GM12865 (cell line): Measurements from ENCODE around the gene ACTN2.

Experiments used
- DNase-seq: peaks from one replicate; pipeline ENCODE4 v3.0.0; 2010; ENCODE audit warnings: low read depth
- H3K4me3 ChIP-seq: 2 replicates; pipeline ENCODE4 v1.5.1; 2011; ENCODE audit warnings: mild to moderate bottlenecking, low read depth, low read length, control low read depth
- TF ChIP-seq, protein P1 (sequence below): IDR thresholded peaks from 2 replicates; pipeline ENCODE4 v1.5.1; 2011; ENCODE audit warnings: low read length, control low read depth, low read depth, inconsistent platforms; ENCODE audit not compliant: insufficient read depth; ENCODE audit errors: missing control alignments

The ACTN2 gene

DNA sequence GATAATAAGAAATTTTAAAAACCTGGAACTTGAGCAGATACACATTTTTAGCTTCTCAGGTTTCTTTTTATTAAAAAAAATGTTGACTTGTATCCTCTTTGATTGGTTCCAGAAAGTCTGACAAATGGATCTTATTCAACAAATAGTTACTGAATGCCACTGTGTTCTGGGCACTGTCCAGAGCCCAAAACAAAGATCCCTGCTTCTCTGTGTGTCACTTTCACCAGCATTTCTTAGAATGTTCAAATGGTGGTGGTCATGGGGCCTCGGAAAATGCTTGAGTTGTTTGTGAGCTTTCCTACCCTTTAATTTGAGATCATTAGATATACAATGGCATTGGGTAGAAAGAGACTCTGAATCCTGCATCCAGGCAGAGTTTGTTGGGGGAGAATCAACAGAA, 19.9 kb downstream of the ACTN2 start:
- TF ChIP-seq, protein P1, sequence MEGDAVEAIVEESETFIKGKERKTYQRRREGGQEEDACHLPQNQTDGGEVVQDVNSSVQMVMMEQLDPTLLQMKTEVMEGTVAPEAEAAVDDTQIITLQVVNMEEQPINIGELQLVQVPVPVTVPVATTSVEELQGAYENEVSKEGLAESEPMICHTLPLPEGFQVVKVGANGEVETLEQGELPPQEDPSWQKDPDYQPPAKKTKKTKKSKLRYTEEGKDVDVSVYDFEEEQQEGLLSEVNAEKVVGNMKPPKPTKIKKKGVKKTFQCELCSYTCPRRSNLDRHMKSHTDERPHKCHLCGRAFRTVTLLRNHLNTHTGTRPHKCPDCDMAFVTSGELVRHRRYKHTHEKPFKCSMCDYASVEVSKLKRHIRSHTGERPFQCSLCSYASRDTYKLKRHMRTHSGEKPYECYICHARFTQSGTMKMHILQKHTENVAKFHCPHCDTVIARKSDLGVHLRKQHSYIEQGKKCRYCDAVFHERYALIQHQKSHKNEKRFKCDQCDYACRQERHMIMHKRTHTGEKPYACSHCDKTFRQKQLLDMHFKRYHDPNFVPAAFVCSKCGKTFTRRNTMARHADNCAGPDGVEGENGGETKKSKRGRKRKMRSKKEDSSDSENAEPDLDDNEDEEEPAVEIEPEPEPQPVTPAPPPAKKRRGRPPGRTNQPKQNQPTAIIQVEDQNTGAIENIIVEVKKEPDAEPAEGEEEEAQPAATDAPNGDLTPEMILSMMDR, result no peak
- no peak overlapping the region for H3K4me3 ChIP-seq
- DNase-seq, result no peak

DNA sequence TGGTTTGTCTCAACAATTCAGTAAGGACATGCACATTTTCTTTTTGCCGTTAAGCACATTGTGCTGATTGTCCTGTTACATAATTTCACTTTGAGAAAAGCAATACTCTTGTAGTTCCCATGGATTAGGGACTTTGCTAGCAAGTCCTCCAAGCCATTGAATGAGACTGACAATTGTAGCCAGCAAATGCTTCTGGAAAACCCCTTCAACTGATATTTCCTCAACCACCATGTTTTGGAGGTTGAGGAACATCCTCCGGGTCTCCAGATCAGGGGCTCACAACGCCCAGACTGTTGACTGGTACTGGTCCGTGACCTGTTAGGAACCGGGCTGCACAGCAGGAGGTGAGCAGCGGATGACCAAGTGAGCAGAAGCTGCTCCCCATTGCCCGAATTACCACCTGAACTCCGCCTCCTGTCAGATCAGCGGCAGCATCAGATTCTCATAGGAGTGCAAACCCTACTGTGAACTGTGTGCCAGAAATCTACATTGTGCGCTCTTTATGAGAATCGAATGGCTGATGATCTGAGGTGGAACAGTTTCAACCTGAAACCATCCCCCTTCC, 24.1 kb downstream of the ACTN2 start:
- DNase-seq, result no peak
- TF ChIP-seq, protein P1, result no peak
- no peak overlapping the region for H3K4me3 ChIP-seq

DNA sequence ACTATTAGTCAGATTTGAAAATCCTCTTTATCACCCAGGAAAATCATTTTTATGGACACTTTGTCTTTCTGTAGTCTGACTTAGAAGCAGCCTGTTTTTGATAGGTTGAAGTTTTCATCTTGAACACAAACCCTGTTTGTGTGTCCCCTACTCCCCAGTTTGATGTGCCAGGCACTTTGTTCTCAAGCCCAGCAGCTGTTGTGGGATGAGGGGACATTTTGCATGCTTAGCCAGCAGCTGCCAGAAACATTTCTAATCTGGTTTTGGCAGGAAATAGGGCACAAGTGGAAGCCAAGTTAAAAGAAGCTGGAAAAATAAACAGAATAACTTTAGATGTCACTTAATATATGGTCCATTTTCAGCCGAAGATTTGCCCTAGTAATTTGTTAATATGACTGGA, 29.9 kb downstream of the ACTN2 start:
- H3K4me3 ChIP-seq, result no peak overlapping the region
- DNase-seq, result no peak
- TF ChIP-seq, protein P1, result no peak

DNA sequence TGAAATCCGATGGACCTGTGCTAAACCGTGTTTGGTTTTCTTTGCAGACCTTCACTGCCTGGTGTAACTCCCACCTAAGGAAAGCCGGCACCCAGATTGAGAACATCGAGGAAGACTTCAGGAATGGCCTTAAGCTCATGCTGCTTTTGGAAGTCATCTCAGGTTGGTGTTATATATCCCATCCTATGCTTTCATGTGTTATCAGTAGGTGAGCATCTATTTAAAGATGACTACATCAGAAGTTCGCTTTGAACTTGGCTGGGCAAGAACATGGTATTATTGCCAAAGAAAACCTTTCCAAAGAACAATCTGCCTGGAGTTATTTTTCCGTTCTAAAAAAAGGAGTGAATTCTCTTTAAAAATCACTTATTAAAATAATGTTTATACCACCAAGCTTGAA, 31.5 kb downstream of the ACTN2 start:
- no peak overlapping the region for H3K4me3 ChIP-seq
- DNase-seq, result no peak
- TF ChIP-seq, protein P1, result no peak

DNA sequence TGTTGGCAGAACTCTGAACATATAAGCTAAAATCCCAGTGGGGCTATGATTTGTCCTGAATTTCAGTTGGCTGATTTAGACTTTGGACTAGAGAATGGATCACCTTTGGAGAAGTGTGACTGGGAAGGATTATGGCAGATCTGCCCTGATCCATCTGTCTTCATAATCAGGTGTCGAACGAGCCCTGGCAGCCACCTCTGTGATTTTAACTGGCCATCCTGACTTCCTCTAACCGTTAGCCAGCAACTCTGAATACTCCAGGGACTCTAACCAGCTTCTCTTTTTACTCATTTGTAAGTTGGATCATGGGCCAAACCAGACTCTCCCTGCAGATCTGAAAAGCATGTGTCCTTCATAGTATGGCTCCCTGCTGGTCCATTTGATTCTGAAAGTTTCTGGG, 32.0 kb downstream of the ACTN2 start:
- no peak for DNase-seq
- TF ChIP-seq, protein P1, result no peak
- no peak overlapping the region for H3K4me3 ChIP-seq

DNA sequence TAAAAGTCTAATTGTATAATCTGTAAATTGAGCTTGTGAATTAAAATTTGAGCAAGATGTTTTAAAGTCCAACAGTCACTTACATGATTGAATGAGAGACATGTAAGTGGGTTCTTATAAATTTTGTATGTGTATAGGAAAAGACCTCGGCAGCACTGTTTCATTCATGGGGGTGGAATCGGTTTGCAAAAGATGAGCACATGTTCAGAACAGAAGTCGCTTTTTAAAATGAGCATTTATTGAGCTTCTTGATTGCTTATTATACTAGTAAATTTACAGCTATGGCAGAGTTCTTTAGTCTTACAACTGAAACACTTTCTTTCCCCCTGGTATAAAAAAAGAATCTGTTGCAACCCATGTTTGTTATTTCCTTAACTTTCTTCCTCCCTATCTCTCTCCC, 33.9 kb downstream of the ACTN2 start:
- no peak overlapping the region for H3K4me3 ChIP-seq
- DNase-seq, result no peak
- TF ChIP-seq, protein P1, result no peak

DNA sequence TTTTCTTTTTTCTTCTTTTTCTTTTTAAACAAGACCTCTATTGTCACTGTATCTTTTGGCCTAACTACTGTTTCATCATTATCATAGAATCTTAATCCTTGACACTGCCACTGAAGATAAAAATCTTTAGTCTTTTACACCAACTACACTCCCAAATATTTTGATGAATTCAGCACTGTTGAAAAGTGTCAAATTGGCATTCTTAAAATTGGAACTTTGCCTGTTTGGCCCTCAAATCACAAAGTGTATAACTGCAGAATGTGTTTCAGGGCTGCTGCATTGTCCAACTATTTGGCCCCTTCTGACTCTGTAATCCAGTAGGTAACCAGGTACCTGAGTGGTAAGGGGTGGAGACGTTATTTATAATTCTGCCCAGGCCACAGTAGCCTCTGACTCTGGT, 34.3 kb downstream of the ACTN2 start:
- DNase-seq, result no peak
- TF ChIP-seq, protein P1, result no peak
- no peak overlapping the region for H3K4me3 ChIP-seq
